Measurements from ENCODE around the gene TTL.
A peak's percentile ranks its signal among the peaks of the same experiment; 100 is the strongest.

TTL gene

DNA sequence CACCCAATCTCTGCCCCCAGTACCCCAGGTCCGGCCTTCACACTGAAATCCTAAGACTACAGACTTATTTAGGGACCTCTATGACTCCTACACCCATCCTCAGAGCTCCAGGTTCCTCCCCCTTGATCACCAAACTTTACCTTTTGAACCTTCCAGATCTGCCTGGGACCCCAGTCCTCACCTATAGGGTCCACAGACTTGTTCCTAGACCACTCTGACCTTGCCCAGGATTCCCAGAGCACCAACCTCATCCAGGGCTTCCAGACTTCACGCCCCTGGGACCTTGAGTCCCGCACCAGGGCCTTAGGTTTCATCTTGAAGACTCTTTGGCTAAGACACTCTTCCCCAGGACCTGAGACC lies 102.9 kb downstream of the TTL start:
- DNase-seq, result no peak

- no peak for DNase-seq
Observed at GRCh38 chr2:112585400-112585799, 103.4 kb downstream of the TTL start.

DNA sequence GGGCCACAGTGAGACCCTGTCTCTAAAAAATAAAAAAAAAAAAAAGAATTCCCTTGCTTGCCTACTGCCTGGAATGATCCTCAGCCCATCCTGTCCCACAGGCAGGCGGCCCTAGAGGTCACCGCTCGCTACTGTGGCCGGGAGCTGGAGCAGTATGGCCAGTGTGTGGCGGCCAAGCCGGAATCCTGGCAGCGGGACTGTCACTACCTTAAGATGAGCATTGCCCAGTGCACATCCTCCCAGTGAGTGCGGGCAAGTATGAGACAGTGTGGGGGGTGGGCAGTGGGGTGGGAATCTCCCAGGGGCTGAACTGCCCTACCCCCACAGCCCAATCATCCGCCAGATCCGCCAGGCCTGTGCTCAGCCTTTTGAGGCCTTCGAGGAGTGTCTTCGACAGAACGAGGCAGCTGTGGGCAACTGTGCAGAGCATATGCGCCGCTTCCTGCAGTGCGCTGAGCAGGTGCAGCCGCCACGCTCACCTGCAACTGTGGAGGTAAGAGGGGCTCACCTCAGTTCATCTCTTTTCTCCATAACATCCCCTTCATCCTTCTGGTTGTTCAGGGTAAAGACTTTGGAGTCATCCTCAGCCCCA lies 104.0 kb downstream of the TTL start:
- DNase-seq, result no peak

DNA sequence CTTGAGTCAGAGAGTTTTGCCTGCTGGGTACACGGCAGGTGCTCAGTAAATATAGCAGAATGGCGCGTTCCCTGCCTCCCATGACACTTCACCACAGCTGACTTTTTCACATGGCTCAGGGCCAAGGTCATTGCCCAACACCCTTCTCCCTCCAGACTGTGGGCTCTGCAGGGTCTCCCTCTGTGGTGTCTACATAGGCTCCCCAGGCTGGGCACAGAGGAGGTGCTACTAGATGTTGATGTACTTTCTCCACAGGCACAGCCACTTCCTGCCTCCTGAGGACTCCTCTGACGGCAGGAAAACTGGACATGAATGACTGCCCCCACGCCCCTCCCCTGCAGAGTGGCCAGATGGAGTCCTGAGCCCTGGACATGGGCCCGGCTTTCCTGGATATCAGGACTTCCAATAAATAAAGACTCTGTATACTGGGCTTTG lies 106.7 kb downstream of the TTL start:
- peak; percentile 74 for DNase-seq

Data from DMS79 treated with DMSO at 0.1 percent for 48 hours (cell line).